ENCODE results near the gene DDX27.

Gene DDX27

DNA sequence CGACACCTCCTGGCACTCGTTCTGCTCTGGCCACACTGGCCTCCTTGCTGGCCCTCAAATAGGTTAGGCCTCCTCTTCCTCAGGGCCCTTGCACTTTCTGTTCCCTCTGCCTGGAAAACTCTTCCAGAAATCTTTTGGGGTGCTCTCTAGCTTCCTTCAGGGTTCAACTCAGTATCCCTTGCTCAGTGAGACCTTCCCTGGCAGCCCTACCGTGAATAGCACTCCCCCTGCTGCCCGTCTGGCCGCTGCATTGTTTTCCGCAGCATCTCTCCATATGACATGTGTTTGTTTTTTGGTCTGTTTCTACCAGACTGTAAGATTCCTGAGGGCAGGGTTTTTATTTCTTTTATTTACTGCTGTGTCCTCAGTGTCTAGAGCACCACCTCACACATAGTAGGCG lies 6.7 kb downstream of the DDX27 start:
- Mint-ChIP-seq H3K9me3 (ENCODE audit: low read depth) (no peaks in the 10 kb centered on the region), H3K27me3 (no peaks in the 10 kb centered on the region), H3K36me3 (peaks cover 6% of the 10 kb centered on the region), H3K4me1 (ENCODE audit: low read depth) (peaks cover 13% of the 10 kb centered on the region), H3K27ac (no peak overlapping the region), H3K4me3 (no peak overlapping the region)

DNA sequence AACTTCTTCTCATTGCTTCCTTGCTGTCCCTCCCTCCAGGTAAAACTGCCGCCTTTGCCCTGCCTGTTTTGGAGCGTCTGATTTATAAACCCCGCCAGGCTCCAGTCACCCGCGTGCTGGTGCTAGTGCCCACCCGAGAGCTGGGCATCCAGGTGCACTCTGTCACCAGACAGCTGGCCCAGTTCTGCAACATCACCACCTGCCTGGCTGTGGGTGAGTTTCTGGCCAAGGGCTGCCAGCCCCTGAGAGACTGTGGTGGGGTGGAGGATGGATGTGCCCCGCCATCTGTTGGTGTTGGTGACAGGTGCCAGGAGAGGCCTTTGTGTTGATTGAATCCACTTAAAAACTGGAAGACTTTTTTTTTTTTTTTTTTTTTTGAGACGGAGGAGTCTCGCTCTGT lies 9.5 kb downstream of the DDX27 start:
- H3K4me3 Mint-ChIP-seq = no peak overlapping the region
- H3K4me1 Mint-ChIP-seq (ENCODE audit: low read depth) = peaks cover 4% of the 10 kb centered on the region
- H3K9me3 Mint-ChIP-seq (ENCODE audit: low read depth) = no peaks in the 10 kb centered on the region
- no peak overlapping the region for H3K27ac Mint-ChIP-seq
- H3K27me3 Mint-ChIP-seq = no peaks in the 10 kb centered on the region
- H3K36me3 Mint-ChIP-seq = peaks cover 6% of the 10 kb centered on the region

DNA sequence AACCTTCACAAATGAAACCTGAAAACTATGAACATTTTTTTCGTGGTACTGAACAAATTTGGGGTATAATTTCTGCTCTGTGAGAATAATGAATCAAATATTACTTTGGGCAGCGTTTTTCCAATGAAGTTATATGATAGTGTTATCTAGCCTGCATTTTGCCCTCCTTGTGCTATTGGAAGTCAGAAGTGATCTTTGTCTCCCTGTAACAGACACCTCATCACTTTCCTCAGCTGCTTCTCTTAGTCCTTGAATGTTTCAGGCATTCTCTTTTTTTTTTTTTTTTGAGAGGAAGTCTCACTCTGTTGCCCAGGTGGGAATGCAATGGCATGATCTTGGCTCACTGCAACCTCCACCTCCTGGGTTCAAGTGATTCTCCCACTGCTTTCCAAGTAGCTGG lies 10.2 kb downstream of the DDX27 start:
- Mint-ChIP-seq H3K36me3 (peaks cover 3% of the 10 kb centered on the region), H3K4me3 (no peak overlapping the region), H3K27me3 (no peaks in the 10 kb centered on the region), H3K27ac (no peak overlapping the region), H3K4me1 (ENCODE audit: low read depth) (peaks cover 2% of the 10 kb centered on the region), H3K9me3 (ENCODE audit: low read depth) (no peaks in the 10 kb centered on the region)

DNA sequence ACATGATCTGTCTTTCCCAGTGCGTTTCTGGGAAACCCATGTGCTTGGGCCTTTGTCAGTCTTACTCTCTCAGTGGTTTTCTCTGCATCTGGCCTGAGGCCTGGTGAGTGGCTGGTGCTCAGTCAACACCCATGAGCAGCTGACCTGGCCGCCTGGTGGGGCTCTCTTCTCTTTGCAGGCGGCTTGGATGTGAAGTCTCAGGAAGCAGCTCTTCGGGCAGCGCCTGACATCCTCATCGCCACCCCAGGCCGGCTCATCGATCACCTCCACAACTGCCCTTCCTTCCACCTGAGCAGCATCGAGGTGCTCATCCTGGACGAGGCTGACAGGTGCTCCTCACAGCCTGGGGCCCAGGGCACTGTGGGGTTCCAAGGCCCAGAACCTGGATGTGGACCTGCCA lies 10.8 kb downstream of the DDX27 start:
- H3K27ac Mint-ChIP-seq = no peak overlapping the region
- peaks cover 2% of the 10 kb centered on the region for H3K36me3 Mint-ChIP-seq
- H3K4me3 Mint-ChIP-seq = no peak overlapping the region
- H3K9me3 Mint-ChIP-seq (ENCODE audit: low read depth) = no peaks in the 10 kb centered on the region
- no peaks in the 10 kb centered on the region for H3K27me3 Mint-ChIP-seq
- H3K4me1 Mint-ChIP-seq (ENCODE audit: low read depth) = peaks cover 2% of the 10 kb centered on the region

DNA sequence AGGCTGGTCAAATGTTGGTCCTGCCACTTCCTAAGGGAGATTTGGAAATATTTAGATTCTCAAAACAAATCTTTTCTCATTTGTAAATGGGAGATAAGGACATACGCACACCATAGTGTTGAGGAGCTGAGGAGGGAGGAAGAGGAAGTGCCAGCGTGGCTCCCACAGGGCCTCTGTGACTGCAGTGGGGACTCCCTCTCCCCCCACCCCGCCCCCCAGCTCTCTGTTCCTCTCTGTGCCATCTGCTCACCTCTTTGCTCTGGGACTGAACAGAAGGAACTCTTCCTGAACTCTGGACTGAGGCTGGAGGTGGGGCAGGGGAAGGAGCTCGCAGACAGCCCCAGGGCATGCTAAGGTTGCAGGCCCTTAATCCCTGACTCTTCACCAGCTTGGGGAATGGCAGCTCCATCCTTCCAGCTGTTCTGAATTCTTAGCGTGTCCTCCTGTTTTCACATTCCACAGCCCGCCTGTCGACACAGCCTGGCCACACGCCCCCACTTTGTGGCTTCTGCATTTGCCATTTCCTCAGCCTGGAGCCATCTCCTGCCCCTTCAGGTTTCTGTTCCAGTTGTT lies 11.4 kb downstream of the DDX27 start:
- H3K27me3 Mint-ChIP-seq = no peaks in the 10 kb centered on the region
- H3K9me3 Mint-ChIP-seq (ENCODE audit: low read depth) = no peaks in the 10 kb centered on the region
- peaks cover 2% of the 10 kb centered on the region for H3K4me1 Mint-ChIP-seq (ENCODE audit: low read depth)
- H3K27ac Mint-ChIP-seq = no peak overlapping the region
- peaks cover 4% of the 10 kb centered on the region for H3K36me3 Mint-ChIP-seq
- H3K4me3 Mint-ChIP-seq = no peak overlapping the region

DNA sequence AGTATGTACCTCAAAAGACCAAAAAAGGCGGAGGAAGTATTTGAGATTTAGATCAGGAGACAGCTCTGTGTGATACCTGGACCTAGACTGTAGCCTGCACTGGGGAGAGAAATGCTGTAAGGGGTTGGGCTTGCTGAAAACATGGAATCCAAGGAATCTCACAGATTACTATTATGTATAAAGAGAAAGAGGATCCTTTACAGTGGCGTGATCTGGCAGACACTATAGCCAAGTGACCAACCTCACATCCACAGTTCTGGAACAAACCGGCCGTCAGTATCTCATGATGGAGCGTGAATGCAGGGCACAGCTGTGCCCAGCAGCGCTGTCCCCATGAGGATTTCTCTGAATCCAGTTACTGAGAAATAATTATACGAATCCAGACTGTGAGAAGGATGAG lies 12.3 kb downstream of the DDX27 start:
- Mint-ChIP-seq H3K4me1 (ENCODE audit: low read depth) (no peaks in the 10 kb centered on the region), H3K4me3 (no peak overlapping the region), H3K27me3 (no peaks in the 10 kb centered on the region), H3K27ac (no peak overlapping the region), H3K36me3 (peaks cover 6% of the 10 kb centered on the region), H3K9me3 (ENCODE audit: low read depth) (no peaks in the 10 kb centered on the region)

DNA sequence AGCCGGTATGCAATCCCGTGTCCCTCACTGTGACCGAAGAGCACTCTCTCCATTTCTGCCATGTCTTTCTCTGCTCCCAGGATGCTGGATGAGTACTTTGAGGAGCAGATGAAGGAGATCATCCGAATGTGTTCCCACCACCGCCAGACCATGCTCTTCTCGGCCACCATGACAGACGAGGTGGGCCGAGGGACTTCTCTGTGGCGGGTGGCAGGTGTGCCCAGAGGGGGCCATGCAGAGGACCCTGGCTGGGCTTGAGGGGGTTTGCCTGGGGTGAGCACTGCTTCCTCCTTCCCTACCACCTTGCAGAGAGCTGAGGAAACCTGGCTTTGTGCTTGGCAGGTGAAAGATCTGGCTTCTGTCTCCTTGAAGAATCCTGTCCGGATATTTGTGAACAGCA lies 14.0 kb downstream of the DDX27 start:
- no peak overlapping the region for H3K4me3 Mint-ChIP-seq

DNA sequence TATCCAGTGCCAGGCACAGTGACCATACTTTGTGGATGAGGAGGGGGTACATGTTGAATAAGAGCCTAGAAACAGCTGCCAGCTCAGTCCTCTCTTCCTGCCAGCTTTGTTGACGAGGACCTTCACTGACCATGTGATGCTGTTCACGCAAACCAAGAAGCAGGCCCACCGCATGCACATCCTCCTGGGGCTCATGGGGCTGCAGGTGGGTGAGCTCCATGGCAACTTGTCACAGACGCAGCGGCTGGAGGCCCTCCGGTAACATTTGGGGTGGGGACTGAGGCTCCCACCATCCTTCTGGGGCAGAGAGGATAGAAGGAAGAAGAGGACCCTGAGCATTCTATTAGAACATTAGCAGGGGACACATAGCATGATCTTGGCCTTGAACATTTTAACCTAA lies 15.6 kb downstream of the DDX27 start:
- H3K27ac Mint-ChIP-seq = no peak overlapping the region
- H3K36me3 Mint-ChIP-seq = peaks cover 8% of the 10 kb centered on the region
- no peaks in the 10 kb centered on the region for H3K9me3 Mint-ChIP-seq (ENCODE audit: low read depth)
- no peaks in the 10 kb centered on the region for H3K4me1 Mint-ChIP-seq (ENCODE audit: low read depth)
- no peak overlapping the region for H3K4me3 Mint-ChIP-seq
- H3K27me3 Mint-ChIP-seq = no peaks in the 10 kb centered on the region

More for the DNA sequence above, 14.0 kb downstream of the DDX27 start:
- Mint-ChIP-seq H3K4me1 (ENCODE audit: low read depth) (no peaks in the 10 kb centered on the region), H3K27me3 (no peaks in the 10 kb centered on the region), H3K9me3 (ENCODE audit: low read depth) (no peaks in the 10 kb centered on the region), H3K36me3 (peaks cover 8% of the 10 kb centered on the region), H3K27ac (no peak overlapping the region)

DNA sequence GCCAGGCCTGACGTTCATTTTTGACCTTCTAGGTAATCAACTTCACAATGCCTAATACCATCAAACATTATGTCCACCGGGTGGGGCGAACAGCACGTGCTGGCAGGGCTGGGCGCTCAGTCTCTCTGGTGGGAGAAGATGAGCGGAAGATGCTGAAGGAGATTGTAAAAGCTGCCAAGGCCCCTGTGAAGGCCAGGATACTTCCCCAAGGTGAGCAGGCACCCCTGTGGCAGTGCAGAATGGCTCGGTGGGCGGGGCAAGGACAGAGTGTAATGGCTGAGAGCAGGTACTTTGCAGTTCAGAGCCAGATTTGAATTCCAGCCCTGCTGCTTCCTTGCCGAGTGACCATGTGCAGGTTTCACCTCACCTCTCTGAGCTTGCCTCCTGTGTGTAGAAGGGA lies 17.1 kb downstream of the DDX27 start:
- no peaks in the 10 kb centered on the region for H3K9me3 Mint-ChIP-seq (ENCODE audit: low read depth)
- no peak overlapping the region for H3K27ac Mint-ChIP-seq
- peaks cover 8% of the 10 kb centered on the region for H3K36me3 Mint-ChIP-seq
- H3K4me3 Mint-ChIP-seq = no peak overlapping the region
- no peaks in the 10 kb centered on the region for H3K4me1 Mint-ChIP-seq (ENCODE audit: low read depth)
- H3K27me3 Mint-ChIP-seq = no peaks in the 10 kb centered on the region

DNA sequence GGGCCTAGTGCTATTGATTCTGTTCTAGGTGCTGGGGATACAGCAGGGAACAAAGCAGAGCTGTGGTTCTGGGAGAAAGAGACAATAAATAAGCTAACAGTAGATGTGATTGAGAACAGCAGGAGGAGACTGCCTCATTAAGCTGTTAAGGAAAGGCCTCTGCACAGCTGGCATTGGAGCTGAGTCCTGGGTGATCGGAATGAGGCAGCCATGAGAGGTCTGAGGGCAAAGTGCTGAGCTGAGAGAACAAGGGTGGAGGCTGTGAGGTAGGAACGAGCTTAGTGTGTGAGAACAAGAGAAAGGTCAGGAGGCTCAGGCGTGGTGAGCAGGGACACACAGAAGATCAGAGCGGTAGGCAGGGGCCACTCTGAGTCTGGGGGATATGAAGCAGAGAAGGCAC lies 18.3 kb downstream of the DDX27 start:
- no peak overlapping the region for H3K4me3 Mint-ChIP-seq
- no peak overlapping the region for H3K27ac Mint-ChIP-seq
- H3K36me3 Mint-ChIP-seq = peaks cover 8% of the 10 kb centered on the region
- H3K4me1 Mint-ChIP-seq (ENCODE audit: low read depth) = no peaks in the 10 kb centered on the region
- no peaks in the 10 kb centered on the region for H3K27me3 Mint-ChIP-seq
- H3K9me3 Mint-ChIP-seq (ENCODE audit: low read depth) = no peaks in the 10 kb centered on the region

DNA sequence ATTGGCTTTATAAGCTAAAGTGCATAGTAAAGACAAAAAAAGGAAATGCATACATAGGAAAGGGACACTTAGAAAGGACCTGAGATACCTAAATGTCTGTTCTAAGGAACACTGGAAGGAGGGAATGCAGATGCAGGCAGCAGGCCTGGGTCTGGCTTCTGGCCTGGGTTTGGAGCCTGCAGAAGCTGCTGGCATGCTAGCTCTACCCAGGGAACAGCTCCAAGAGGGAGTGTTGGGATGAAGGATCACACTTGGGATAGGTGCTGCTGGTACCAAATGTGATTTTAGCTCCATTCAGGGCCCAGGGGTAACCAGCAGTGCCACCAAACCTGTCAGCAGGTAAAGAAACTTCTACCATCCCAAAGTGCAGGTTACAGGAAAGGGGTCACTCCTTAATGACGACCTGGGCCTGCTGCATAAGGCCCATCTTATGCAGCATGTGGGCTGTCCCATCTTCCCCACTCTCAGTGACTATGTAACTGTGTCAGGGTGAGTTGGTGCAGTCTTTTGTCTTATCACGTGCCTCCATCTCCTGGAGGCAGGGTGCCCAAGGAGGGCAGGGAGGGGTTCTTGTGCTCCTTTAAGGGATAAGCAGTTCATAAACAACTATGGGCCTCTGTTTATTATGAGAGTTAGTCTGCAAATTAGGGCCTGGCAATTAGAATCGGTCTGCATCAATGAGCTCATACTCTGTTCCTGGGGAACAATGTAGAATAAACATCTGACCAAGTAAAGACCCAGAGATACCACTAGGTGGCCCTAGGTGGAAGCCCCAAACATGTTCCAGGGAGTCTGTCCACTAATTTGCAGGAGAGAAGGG lies 26.9 kb downstream of the DDX27 start:
- Mint-ChIP-seq H3K27me3 (no peaks in the 10 kb centered on the region), H3K4me3 (no peak overlapping the region), H3K9me3 (ENCODE audit: low read depth) (no peaks in the 10 kb centered on the region), H3K4me1 (ENCODE audit: low read depth) (peaks cover 9% of the 10 kb centered on the region), H3K27ac (peak overlapping the region; percentile 78), H3K36me3 (peaks cover 7% of the 10 kb centered on the region)

DNA sequence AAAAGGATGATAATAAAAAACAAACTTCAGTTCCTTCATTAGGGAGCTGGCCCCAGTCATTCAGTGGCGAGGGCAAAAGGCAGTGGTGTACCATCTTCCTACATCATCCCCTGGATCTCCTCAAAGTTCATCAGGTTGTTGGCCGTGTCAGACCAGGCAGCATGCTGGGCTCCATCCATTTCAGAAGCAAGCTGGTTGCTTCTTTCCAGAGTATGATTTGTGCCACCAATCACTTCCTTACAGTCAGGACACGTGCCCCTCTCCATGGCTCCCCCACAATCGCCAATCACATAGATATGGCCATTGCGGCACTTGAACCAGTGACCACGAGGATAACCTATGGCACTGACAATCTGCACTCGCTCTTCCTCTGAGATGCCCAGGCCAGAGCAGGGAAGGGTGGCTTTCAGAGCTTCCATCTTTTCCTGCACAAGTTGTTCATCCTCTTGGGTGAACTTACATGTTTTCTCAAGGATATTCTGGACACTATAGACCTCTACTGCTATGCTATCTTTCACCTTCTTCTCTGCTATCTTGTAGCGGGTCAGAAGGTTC lies 28.0 kb downstream of the DDX27 start:
- H3K36me3 Mint-ChIP-seq = peaks cover 7% of the 10 kb centered on the region
- H3K4me1 Mint-ChIP-seq (ENCODE audit: low read depth) = peaks cover 9% of the 10 kb centered on the region

DNA sequence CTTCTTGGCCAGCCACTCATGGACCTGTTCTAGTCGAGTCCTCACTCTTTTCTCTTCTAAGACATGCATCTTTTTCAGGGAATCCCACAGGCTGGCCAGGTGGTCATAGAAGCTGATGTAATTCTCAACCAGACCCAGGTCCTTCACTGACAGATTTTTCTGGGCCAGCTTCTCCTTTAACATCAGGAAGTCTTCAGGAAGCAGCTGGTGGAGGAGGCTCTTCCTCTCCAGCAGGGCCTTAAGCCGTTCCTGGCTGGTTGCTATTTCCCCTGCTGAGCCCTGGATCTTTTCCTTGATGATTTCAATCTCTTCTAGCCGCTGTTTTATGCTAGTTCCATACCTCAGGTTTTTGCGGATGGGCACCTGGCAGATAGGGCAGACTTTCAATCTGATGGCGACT lies 28.6 kb downstream of the DDX27 start:
- Mint-ChIP-seq H3K9me3 (ENCODE audit: low read depth) (no peaks in the 10 kb centered on the region), H3K4me1 (ENCODE audit: low read depth) (peaks cover 9% of the 10 kb centered on the region), H3K27ac (peak overlapping the region; percentile 41), H3K27me3 (no peaks in the 10 kb centered on the region), H3K4me3 (no peak overlapping the region), H3K36me3 (peaks cover 7% of the 10 kb centered on the region)

More for the DNA sequence above, 28.0 kb downstream of the DDX27 start:
- H3K9me3 Mint-ChIP-seq (ENCODE audit: low read depth) = no peaks in the 10 kb centered on the region
- H3K27ac Mint-ChIP-seq = peak overlapping the region; percentile 73
- no peak overlapping the region for H3K4me3 Mint-ChIP-seq
- no peaks in the 10 kb centered on the region for H3K27me3 Mint-ChIP-seq

DNA sequence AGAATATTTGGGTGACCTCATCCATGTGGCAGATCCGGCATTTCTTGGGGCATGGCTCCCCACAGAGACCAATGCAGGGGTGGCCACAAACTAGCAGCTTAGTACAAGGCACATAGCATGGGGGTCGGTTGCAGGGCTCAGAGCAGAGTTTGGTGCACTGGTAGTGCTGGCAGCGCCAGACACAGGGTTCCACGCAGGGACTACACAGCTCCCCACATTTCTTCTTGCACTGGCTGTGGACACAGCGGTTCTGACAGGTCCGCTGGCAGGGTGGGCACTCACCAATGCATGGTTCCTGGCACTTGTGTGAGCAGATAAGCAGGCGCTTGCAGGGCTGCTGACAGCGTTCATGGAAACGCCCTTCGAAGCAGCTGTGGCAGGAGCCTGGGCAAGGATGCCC lies 29.1 kb downstream of the DDX27 start:
- Mint-ChIP-seq H3K27me3 (no peaks in the 10 kb centered on the region), H3K27ac (peak overlapping the region; percentile 41), H3K4me3 (no peak overlapping the region), H3K9me3 (ENCODE audit: low read depth) (no peaks in the 10 kb centered on the region), H3K36me3 (peaks cover 7% of the 10 kb centered on the region), H3K4me1 (ENCODE audit: low read depth) (peaks cover 9% of the 10 kb centered on the region)

DNA sequence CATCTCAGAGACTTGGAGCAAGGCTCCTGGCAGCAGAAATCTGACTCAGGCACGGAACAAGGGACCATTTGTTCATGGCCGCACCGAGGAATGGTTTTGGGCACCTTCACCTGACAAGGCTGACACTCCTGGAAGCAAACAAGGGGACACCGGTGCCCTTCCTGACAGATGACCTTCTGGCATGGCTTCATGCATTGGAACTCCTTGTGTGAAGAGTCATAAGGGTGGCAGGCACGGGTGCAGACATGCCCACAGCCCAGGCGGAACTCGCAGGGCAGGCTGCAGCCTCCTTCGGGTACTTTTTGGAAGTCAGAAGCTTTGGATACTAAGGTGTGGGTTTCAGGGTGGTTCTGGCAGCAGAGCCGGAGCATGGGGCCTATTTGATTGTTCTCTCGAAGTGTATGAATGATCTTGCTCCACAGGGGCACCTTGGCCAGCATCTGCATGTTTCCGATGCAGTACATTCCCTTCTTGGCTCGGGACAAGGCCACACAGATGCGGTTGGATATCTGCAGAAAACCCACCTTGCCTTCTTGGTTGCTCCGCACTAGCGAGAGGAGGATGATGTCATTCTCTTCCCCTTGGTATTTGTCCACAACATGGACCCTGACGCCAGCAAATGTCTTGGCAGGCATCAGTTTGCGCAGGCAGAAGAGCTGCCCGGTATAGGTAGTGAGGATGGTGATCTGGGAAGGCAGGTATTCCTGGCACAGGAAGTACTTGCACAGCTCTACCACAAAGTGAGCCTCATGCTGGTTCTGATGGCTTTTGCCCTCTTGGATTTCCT lies 29.9 kb downstream of the DDX27 start:
- Mint-ChIP-seq H3K36me3 (peaks cover 7% of the 10 kb centered on the region), H3K4me1 (ENCODE audit: low read depth) (peaks cover 9% of the 10 kb centered on the region), H3K27ac (peak overlapping the region; percentile 64), H3K9me3 (ENCODE audit: low read depth) (no peaks in the 10 kb centered on the region), H3K27me3 (no peaks in the 10 kb centered on the region), H3K4me3 (no peak overlapping the region)
